Stimulated activated CD4-positive, alpha-beta T cell treated with anti-CD3 and anti-CD28 coated beads, Interleukin-12 subunit alpha, Interleukin-12 subunit beta, amount 100 ng/mL, for 24 hours (primary cell): ENCODE results near the gene DVL1.
A peak's percentile ranks its signal among the peaks of the same experiment; 100 is the strongest.
"Not testable (repeated sequence)": the region's sequence is repeated elsewhere in the genome, so short reads cannot be mapped to it uniquely, and the experiment has no call there.

Source experiments
- DNase-seq, 2 experiments: peaks; one replicate each; pipeline ENCODE4 v3.0.0-alpha.2; 2020; ENCODE audit warnings: low read depth in 2 of 2

The DVL1 gene

GRCh38 chr1:1373815-1374588 is 24.8 kb upstream of the DVL1 start:
- DNase-seq = no peak

DNA sequence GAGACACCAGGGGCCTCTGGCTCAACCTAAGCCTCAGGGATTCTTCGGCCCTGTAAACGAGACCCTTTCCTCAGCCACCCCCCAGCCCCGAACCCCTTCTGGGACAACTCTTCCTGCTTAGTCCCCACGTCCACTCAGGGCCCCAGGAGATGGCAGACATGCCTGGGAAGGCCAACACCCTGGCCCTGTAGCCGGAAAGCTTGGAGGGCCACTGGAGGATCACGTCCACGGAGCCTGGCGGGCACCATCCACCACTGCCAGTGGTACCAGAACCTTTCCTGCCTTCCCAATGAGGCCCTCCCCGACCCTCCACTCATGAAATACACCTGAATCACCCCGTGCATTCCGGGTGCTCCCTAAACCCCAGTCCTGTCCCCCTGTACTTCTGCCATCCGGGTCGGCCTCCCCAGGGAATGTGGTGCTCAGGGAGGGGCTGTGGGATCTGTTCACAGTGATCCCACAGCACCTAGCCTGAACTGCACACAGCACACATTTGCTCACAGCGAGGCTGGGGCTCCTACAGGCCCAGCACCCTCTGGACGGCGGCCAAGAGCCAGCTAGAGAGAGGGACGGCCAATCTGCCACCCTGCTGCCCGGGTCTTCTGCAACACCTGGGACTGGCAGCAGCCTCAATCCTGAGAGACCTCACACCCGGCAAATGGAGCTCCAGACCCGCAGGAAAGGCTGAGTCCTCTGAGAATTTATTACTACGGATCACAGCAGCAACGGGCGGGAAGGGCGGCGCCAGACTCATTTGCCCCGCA is 24.0 kb upstream of the DVL1 start:
- DNase-seq = no peak

DNA sequence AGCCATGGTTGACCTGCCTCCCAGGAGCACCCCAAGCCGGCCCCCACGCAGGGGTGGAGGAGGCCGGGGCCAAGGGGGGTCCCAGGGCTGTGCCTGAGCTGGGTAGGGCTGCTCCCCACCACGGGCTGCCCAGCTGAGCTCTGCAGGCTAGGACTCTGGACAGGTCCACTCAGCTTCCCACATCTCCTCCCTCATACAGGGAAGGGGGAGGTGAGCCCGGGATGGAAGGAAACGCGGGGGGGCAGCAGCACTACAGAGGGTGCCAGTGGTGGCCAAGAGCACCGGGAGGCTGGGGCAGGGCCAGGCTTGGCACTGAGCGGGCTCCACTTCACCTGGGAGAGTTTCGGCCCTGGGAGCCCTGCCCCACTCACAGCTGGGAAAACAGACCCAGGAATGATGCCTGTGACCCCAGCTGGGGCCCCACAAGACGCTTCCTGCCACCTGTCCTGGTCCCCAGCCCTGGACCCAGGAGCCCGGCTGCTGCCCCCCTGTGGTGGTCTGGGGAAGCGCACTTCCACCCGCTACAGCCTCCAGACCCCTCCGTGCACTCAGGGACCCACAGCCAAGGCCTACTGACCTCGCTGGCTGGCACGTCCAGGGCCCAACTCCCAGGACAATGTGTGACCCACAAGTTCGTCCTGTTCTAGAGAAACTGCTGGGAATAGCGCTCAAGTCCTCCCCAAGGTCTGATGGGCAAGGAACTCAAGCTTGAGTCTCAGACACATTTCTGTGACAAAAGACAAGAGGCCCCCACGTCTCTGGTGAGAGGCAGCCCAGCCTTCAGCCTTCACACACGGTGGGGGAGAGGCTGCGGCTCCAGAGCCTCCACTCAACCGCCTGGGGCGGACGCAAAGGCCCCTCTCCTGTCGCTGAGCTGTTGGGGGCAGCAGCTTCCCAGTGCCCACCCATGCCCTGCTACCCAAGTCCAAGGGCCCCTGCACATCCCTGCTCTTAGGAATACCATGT is 22.8 kb upstream of the DVL1 start:
- peak; percentile 66 to 77 for DNase-seq

GRCh38 chr1:1371364-1371745 is 22.1 kb upstream of the DVL1 start:
- DNase-seq = no peak

- no peak for DNase-seq
Observed at GRCh38 chr1:1370771-1371300, 21.6 kb upstream of the DVL1 start.

GRCh38 chr1:1370094-1370493 is 20.9 kb upstream of the DVL1 start:
- DNase-seq = not testable (repeated sequence)

- DNase-seq = no peak
Observed at GRCh38 chr1:1367315-1367714, 18.1 kb upstream of the DVL1 start.

GRCh38 chr1:1366699-1367066 is 17.5 kb upstream of the DVL1 start:
- DNase-seq = no peak

DNA sequence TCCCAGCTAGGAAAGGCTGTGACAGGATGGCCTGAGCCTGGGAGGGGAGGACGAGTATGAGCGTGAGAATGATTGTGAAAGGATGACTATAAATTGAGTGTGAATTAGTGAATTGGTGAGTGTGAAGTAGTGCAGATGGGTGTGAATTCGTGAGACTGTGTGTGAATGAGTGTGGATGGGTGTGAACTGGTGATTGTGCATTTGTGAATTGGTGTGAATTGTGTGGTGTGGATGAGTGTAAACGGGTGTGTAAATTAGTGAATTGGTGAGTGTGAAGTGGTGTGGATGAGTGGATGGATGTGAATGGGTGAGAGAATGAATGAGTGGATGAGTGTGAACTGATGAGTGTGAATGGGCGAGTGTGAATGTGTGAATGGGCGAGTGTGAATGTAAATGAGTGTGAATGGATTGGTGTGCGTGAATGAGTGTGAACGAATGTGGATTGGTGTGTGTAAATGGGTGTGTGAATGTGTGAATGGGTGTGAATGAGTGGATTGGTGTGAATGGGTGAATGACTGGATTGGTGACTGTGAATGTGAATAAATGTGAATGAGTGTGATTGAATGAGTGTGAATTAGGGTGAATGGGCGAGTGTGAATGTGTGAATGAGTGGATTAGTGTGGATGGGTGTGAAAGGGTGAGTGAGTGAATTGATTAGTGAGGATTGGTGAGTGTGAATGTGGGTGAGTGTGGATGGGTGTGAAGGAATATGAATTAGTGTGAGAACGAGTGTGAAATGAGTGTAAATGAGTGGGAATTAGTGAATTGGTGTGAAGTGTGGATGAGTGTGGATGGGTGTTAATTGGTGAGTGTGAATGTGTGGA is 16.9 kb upstream of the DVL1 start:
- DNase-seq = no peak

DNA sequence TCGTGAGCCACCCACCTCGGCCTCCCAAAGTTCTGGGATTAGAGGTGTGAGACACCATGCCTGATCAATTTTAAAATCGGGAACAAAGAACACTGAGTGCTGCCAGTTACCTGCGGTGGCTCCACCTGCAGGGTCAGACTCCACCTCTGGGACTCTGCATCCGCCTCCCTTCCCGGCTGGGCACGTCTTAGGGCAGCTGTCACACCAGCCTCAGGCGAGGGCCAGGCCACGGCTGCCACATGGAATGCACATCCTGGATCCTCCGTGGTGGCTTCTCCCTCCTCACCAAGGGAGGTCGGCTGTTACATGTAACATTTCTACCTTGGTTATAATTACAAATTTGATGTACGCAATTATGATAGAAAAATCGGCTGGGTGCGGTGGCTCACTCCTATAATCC is 15.0 kb upstream of the DVL1 start:
- no peak for DNase-seq

- no peak for DNase-seq
Observed at GRCh38 chr1:1361982-1362423, 12.8 kb upstream of the DVL1 start.

- no peak for DNase-seq
Observed at GRCh38 chr1:1361233-1361981, 12.2 kb upstream of the DVL1 start.

GRCh38 chr1:1360506-1361169 is 11.4 kb upstream of the DVL1 start:
- no peak for DNase-seq

GRCh38 chr1:1359664-1360468 is 10.6 kb upstream of the DVL1 start:
- DNase-seq = no peak

DNA sequence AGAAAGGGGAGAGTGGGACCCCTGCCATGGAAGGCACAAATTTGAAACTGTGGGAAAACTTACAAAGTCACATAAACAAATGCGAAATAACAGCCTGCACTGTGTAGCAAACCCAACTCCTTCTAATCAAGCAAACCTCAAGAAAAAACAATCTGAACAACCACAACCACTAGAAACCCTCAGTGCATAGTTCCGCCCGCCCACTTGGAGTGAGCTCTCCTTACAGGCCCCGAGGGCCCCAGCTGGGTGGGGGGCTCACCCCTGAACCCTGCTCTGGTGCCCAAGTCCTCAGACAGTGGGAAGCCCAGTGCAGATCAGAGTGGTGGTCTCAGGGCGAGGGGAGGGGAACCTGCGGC is 10.1 kb upstream of the DVL1 start:
- no peak for DNase-seq

DNA sequence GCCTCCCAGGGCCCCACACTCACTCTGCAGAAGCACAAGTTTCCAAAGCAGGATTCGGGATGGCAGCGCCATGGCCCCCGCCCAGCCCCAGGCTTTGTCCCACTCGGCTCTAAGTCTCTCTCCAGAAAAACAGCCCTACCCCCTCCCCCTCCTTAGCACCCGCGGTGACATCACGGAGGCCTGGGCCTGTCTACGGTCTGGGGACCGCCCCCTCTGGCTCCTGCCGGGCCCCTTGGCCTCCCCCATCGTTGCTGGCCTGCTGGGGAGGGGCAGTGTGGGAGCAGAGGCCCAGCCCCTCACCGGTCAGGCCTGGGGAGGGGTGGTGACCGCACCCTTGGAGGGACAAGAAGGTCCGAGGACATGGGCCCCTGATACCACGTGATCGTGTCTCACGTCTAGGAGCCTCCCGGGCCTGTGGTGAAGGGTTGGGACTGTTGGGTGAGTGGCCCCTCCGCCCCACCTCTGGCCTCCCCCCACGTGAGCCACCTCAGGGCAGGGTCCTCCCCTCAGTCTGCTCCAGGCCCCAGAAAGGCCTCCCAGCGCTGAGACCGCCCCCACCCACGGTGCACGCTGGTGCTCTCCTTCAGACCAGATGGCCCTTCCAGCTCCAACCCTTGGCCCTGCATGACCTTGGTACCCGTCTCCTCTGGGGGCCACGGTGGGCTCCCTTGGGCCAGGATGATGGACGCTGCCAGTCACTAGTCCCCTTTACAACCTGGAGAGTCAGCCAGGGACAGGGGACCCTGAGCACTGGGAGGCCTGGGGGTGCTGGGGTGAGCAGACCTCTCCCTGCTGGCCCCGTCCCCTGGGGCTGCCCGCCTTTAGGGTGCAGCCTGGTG is 9.4 kb upstream of the DVL1 start, which contains the start of gene MXRA8:
Gene MXRA8 (minus strand): TSS at position 123 of the 839 bp plus-strand sequence. CDS start 51 bp downstream, at position 72.
- DNase-seq = no peak

GRCh38 chr1:1357871-1358432 is 8.7 kb upstream of the DVL1 start:
- DNase-seq = no peak
